Hepatocyte (in vitro differentiated cells): ENCODE measurements around the gene CACNA1C.

Experiments
- CTCF ChIP-seq: fragments of 200-600 bp; sonication (generic); IDR thresholded peaks from 2 replicates; pipeline ENCODE4 v1.5.1; 2016; ENCODE audit warnings: antibody characterized with exemption, mild to moderate bottlenecking; ENCODE audit not compliant: poor library complexity
- EZH2phosphoT487 ChIP-seq: fragments of 200-600 bp; sonication (generic); IDR thresholded peaks from one replicate; pipeline ENCODE4 v1.6.1; 2018; ENCODE audit warnings: antibody characterized with exemption, mild to moderate bottlenecking, low read depth, moderate library complexity; ENCODE audit not compliant: unreplicated experiment, severe bottlenecking

DNA sequence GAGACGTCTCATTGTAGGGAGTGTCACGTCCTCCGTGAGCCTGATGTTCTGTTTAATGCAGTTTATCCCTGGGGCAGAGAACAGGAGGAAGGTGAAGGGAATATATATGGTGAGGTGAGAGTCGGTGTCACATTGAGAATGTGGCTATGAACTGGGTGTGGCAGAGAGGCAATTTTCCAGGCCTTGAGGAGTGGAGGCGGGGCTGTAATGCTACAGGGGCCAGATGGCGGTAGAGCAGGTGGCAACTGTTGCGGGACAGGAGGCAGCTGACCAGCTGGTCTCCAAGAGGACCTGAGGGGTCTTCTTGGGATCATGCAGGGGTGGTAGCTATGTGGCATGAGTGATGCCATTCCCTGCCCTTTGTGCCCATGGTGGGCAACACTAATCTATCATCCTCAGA is 59.6 kb downstream of the CACNA1C start:
- TF ChIP-seq CTCF (no peak), EZH2phosphoT487 (no peak)
